ENCODE data around the gene SLC7A1. TPM values are rescaled to one million over a fixed set of nuclear protein-coding genes. Genes with fewer than 3 reads are reported as not detected.

The SLC7A1 gene
- total RNA-seq, 2 experiments from 2014 or later = 39.5 to 141 TPM

DNA sequence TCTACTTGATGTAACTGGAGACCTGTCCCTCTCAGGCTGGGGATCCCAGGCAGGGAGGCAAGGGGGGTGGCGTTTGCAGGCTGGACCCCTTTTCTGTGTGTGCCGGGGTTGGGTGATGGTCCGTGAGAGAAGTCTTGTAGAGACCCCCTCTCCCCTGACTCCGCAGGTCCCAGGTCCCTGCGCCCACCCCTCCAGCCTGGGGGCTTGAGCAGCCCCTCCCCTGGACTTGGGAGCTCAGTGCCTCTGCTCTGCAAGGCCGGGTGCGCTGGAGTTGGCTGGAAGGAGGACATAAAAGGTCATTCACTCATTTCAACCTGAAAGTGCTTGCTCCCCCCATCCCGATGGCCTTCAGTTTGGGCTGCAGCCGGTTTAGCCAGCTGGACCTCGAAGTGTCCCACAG lies 89.5 kb downstream of the SLC7A1 start:
- Histone ChIP-seq H3K36me3 (ENCODE audit: insufficient read depth, low read length) (peaks cover 24% of the 10 kb centered on the region; the same call in 1 of the 2 replicates), H2AFZ (ENCODE audit: low read length) (no peak overlapping the region), H3K4me1 (ENCODE audit: insufficient read depth, low read length, poor library complexity, severe bottlenecking) (no peaks in the 10 kb centered on the region), H3K4me3 (ENCODE audit: low read depth, low read length, poor library complexity, severe bottlenecking) (no peak overlapping the region), H3K27ac (ENCODE audit: low read depth, low read length, poor library complexity, severe bottlenecking) (no peak overlapping the region), H3K9me3 (ENCODE audit: low read length) (no peaks in the 10 kb centered on the region), H3K79me2 (ENCODE audit: insufficient read depth, low read depth, low read length) (no peaks in the 10 kb centered on the region), H3K9me2 (ENCODE audit: insufficient read depth, low read length) (no peaks in the 10 kb centered on the region), H3K4me2 (ENCODE audit: low read length) (no peak overlapping the region), H4K20me1 (ENCODE audit: insufficient read depth, low read length) (no peaks in the 10 kb centered on the region)
- no peak for TF ChIP-seq EZH2phosphoT487 (IDR thresholded peaks at IDR 0.05; ENCODE audit: borderline replicate concordance, low read depth, low read length)
- TF ChIP-seq, protein P1, sequence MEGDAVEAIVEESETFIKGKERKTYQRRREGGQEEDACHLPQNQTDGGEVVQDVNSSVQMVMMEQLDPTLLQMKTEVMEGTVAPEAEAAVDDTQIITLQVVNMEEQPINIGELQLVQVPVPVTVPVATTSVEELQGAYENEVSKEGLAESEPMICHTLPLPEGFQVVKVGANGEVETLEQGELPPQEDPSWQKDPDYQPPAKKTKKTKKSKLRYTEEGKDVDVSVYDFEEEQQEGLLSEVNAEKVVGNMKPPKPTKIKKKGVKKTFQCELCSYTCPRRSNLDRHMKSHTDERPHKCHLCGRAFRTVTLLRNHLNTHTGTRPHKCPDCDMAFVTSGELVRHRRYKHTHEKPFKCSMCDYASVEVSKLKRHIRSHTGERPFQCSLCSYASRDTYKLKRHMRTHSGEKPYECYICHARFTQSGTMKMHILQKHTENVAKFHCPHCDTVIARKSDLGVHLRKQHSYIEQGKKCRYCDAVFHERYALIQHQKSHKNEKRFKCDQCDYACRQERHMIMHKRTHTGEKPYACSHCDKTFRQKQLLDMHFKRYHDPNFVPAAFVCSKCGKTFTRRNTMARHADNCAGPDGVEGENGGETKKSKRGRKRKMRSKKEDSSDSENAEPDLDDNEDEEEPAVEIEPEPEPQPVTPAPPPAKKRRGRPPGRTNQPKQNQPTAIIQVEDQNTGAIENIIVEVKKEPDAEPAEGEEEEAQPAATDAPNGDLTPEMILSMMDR (conservative IDR thresholded peaks at IDR 0.05; ENCODE audit: low read length) = no peak
- DNase-seq (ENCODE audit: low spot score) = no peak
- intact Hi-C loops (cut with micrococcal nuclease; ENCODE audit: unreplicated experiment) = no loop called here
- CTCF ChIA-PET (ENCODE audit: unreplicated experiment) = no interaction called here
- POLR2A ChIA-PET = interaction anchor here (1.1 kb wide), 1 partner anchor 9 kb away, joined by 3 read pairs; no protein-coding TSS in a partner anchor
- BruUV-seq (replicated peaks) = no TSS peak

DNA sequence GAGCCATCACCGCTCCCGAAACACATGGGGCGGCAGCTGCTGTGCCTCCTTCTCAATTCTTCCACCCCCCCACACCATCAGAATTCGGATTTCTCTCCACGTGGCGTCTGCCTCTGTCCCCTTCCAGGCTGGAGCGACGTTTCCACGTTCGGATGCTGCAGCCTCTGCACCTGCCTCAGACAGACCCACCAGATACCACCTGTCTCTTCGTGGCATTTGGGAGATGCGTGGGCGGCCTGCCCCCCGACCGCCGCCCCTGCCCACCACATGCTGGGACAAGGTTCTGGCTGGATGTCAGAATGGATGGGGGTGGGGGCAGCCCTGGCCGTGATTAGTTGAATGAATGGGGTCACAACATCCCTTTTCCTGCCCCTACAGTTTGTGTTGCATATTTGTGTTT lies 90.0 kb downstream of the SLC7A1 start:
- no peak overlapping the region for H2AFZ ChIP-seq (ENCODE audit: low read length)
- no peak for DNase-seq (ENCODE audit: low spot score)
- intact Hi-C loops (cut with micrococcal nuclease; ENCODE audit: unreplicated experiment) = no loop called here
- H3K4me1 ChIP-seq (ENCODE audit: insufficient read depth, low read length, poor library complexity, severe bottlenecking) = no peaks in the 10 kb centered on the region
- H3K4me3 ChIP-seq (ENCODE audit: low read depth, low read length, poor library complexity, severe bottlenecking) = no peak overlapping the region
- ChIA-PET CTCF (ENCODE audit: unreplicated experiment) (no interaction called here), POLR2A (interaction anchor here (0.7 to 1.1 kb wide), 2 partner anchors 10 to 66 kb away, joined by 3 to 4 read pairs; no protein-coding TSS in a partner anchor)
- H4K20me1 ChIP-seq (ENCODE audit: insufficient read depth, low read length) = no peaks in the 10 kb centered on the region
- H3K79me2 ChIP-seq (ENCODE audit: insufficient read depth, low read depth, low read length) = no peaks in the 10 kb centered on the region
- TF ChIP-seq EZH2phosphoT487 (IDR thresholded peaks at IDR 0.05; ENCODE audit: borderline replicate concordance, low read depth, low read length) = no peak
- TF ChIP-seq, protein P1 (conservative IDR thresholded peaks at IDR 0.05; ENCODE audit: low read length) = no peak
- H3K9me2 ChIP-seq (ENCODE audit: insufficient read depth, low read length) = no peaks in the 10 kb centered on the region
- no TSS peak for BruUV-seq (replicated peaks)
- no peak overlapping the region for H3K4me2 ChIP-seq (ENCODE audit: low read length)
- H3K27ac ChIP-seq (ENCODE audit: low read depth, low read length, poor library complexity, severe bottlenecking) = no peak overlapping the region
- peaks cover 20% of the 10 kb centered on the region; the same call in 1 of the 2 replicates for H3K36me3 ChIP-seq (ENCODE audit: insufficient read depth, low read length)
- H3K9me3 ChIP-seq (ENCODE audit: low read length) = no peaks in the 10 kb centered on the region

DNA sequence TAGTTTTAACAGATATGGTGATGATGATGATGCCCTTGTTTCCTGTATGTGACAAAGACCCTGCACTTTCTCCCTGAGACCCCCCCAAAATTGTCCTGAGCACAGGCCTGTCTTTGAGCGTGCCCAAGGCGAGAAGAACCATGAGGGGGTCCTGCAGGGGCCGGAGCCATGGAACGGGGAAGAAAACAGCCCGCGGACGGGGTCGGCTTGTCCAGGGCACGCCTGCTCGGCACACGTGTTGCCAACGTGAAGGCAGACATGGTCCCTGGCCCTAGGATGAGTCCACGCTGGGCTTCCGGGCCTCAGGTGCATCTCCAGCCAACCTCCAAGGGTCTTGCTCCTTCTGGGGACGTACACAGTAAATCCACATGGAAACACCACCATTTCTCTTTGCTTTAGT lies 90.8 kb downstream of the SLC7A1 start:
- Histone ChIP-seq H2AFZ (ENCODE audit: low read length) (no peak overlapping the region), H3K79me2 (ENCODE audit: insufficient read depth, low read depth, low read length) (no peaks in the 10 kb centered on the region), H3K9me3 (ENCODE audit: low read length) (no peaks in the 10 kb centered on the region), H3K36me3 (ENCODE audit: insufficient read depth, low read length) (peaks cover 13% of the 10 kb centered on the region; the same call in 1 of the 2 replicates), H3K4me3 (ENCODE audit: low read depth, low read length, poor library complexity, severe bottlenecking) (no peak overlapping the region), H3K9me2 (ENCODE audit: insufficient read depth, low read length) (no peaks in the 10 kb centered on the region), H4K20me1 (ENCODE audit: insufficient read depth, low read length) (no peaks in the 10 kb centered on the region), H3K4me1 (ENCODE audit: insufficient read depth, low read length, poor library complexity, severe bottlenecking) (no peaks in the 10 kb centered on the region), H3K4me2 (ENCODE audit: low read length) (no peak overlapping the region), H3K27ac (ENCODE audit: low read depth, low read length, poor library complexity, severe bottlenecking) (no peak overlapping the region)
- ChIA-PET CTCF (ENCODE audit: unreplicated experiment) (no interaction called here), POLR2A (interaction anchor here (0.7 kb wide), 1 partner anchor 65 kb away, joined by 4 read pairs; no protein-coding TSS in a partner anchor)
- no peak for DNase-seq (ENCODE audit: low spot score)
- TF ChIP-seq, protein P1 (conservative IDR thresholded peaks at IDR 0.05; ENCODE audit: low read length) = no peak
- TF ChIP-seq EZH2phosphoT487 (IDR thresholded peaks at IDR 0.05; ENCODE audit: borderline replicate concordance, low read depth, low read length) = no peak
- BruUV-seq (replicated peaks) = no TSS peak
- intact Hi-C loops (cut with micrococcal nuclease; ENCODE audit: unreplicated experiment) = no loop called here
